Liver (tissue), 3 donors: ENCODE results near the gene LRRTM3.

Source experiments
- FOXA1 ChIP-seq: IDR thresholded peaks from 2 replicates; pipeline ENCODE4 v1.6.1; 2016; ENCODE audit warnings: antibody characterized with exemption
- SP1 ChIP-seq: IDR thresholded peaks from 2 replicates; pipeline ENCODE4 v1.6.1; 2018; ENCODE audit warnings: antibody characterized with exemption, mild to moderate bottlenecking
- TF ChIP-seq, protein P1 (sequence below): fragments of 150-350 bp; IDR thresholded peaks from 2 replicates; pipeline ENCODE4 v1.5.1; 2017; ENCODE audit warnings: improper control_type of control experiment, low read depth, low read length; ENCODE audit not compliant: missing input control
- TF ChIP-seq, protein P2 (sequence below): IDR thresholded peaks from 2 replicates; pipeline ENCODE4 v1.6.1; 2016; ENCODE audit warnings: antibody characterized with exemption
- TF ChIP-seq, protein P3 (sequence below): IDR thresholded peaks from 2 replicates; pipeline ENCODE4 v1.6.1; 2016; ENCODE audit warnings: antibody characterized with exemption
- donor health status: healthy.
- donor health status: healthy.

DNA sequence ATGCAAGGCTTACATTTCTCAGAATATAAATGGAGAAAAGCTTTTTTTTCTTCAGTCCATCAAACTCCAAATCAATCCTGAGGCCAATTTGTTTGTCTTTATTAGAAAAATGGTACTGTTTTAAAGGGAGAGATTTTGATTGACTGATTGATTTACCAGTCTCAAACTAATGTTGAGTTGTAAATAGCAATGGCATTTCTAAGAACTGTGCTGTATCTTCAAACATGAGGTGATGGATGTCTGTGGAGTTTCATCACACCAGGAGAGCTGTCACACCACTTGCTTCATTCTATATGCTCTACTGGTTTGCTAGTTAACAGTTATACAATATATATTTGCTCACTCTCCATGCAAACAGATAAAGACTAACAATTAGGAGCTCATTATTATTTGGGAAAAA, 39.0 kb upstream of the LRRTM3 start:
- TF ChIP-seq, protein P1, sequence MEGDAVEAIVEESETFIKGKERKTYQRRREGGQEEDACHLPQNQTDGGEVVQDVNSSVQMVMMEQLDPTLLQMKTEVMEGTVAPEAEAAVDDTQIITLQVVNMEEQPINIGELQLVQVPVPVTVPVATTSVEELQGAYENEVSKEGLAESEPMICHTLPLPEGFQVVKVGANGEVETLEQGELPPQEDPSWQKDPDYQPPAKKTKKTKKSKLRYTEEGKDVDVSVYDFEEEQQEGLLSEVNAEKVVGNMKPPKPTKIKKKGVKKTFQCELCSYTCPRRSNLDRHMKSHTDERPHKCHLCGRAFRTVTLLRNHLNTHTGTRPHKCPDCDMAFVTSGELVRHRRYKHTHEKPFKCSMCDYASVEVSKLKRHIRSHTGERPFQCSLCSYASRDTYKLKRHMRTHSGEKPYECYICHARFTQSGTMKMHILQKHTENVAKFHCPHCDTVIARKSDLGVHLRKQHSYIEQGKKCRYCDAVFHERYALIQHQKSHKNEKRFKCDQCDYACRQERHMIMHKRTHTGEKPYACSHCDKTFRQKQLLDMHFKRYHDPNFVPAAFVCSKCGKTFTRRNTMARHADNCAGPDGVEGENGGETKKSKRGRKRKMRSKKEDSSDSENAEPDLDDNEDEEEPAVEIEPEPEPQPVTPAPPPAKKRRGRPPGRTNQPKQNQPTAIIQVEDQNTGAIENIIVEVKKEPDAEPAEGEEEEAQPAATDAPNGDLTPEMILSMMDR = no peak
- TF ChIP-seq, protein P2, sequence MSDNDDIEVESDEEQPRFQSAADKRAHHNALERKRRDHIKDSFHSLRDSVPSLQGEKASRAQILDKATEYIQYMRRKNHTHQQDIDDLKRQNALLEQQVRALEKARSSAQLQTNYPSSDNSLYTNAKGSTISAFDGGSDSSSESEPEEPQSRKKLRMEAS = no peak
- TF ChIP-seq SP1 = no peak
- TF ChIP-seq FOXA1 = no peak
- TF ChIP-seq, protein P3, sequence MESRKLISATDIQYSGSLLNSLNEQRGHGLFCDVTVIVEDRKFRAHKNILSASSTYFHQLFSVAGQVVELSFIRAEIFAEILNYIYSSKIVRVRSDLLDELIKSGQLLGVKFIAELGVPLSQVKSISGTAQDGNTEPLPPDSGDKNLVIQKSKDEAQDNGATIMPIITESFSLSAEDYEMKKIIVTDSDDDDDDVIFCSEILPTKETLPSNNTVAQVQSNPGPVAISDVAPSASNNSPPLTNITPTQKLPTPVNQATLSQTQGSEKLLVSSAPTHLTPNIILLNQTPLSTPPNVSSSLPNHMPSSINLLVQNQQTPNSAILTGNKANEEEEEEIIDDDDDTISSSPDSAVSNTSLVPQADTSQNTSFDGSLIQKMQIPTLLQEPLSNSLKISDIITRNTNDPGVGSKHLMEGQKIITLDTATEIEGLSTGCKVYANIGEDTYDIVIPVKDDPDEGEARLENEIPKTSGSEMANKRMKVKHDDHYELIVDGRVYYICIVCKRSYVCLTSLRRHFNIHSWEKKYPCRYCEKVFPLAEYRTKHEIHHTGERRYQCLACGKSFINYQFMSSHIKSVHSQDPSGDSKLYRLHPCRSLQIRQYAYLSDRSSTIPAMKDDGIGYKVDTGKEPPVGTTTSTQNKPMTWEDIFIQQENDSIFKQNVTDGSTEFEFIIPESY = no peak
